Mammary epithelial cell (primary cell): ENCODE measurements around the gene FAAH.

ENCODE experiments used
- CTCF ChIP-seq, 2 donors: IDR thresholded peaks in 1 of 2; conservative IDR thresholded peaks in 1 of 2; 2 replicates each; pipeline ENCODE4 v1.5.1; 2011 to 2012; ENCODE audit warnings: inconsistent platforms in 2 of 2, low read length in 2 of 2, mild to moderate bottlenecking in 2 of 2, control low read depth in 1 of 2, low read depth in 1 of 2; ENCODE audit not compliant: insufficient read depth in 1 of 2; ENCODE audit errors: extremely low read depth in 1 of 2
- EZH2 ChIP-seq: IDR thresholded peaks from 2 replicates; pipeline ENCODE4 v1.6.1; 2012; ENCODE audit warnings: low read length, inconsistent platforms, borderline replicate concordance

GRCh38 chr1:46409063-46409372 lies 14.9 kb downstream of the FAAH start:
- no peak for TF ChIP-seq CTCF (conservative IDR thresholded peaks at IDR 0.05 in 1 of 2, IDR thresholded peaks at IDR 0.05 in 1 of 2; ENCODE audit: extremely low read depth in 1 of 2, insufficient read depth in 1 of 2, low read depth in 1 of 2, low read length in 2 of 2)
- TF ChIP-seq EZH2 = no peak
